GM12878 (cell line): ENCODE data around the gene CLK1. TPM values are rescaled to one million over a fixed set of nuclear protein-coding genes. Genes with fewer than 3 reads are reported as not detected.

ENCODE experiments used
- BACH1 ChIP-seq: fragments of 450-650 bp; IDR thresholded peaks from 2 replicates; pipeline ENCODE4 v1.6.1; 2017; ENCODE audit warnings: mild to moderate bottlenecking, borderline replicate concordance
- CHD1 ChIP-seq: IDR thresholded peaks from 2 replicates; pipeline ENCODE4 v1.6.1; 2012; ENCODE audit warnings: low read depth, low read length, improper control_type of control experiment
- IKZF2 ChIP-seq, 2 experiments: fragments of 450-650 bp; IDR thresholded peaks; 2 replicates each; pipeline ENCODE4 v1.6.1; 2017; ENCODE audit warnings: mild to moderate bottlenecking in 2 of 2, moderate library complexity in 2 of 2
- MEF2B ChIP-seq: fragments of 450-650 bp; IDR thresholded peaks from 2 replicates; pipeline ENCODE4 v1.6.1; 2018; ENCODE audit warnings: mild to moderate bottlenecking, moderate library complexity; ENCODE audit not compliant: partially characterized antibody, poor library complexity, severe bottlenecking
- MYB ChIP-seq: fragments of 150-350 bp; IDR thresholded peaks from 2 replicates; pipeline ENCODE4 v1.6.1; 2014; ENCODE audit warnings: mild to moderate bottlenecking, low read depth, low read length, borderline replicate concordance
- NBN ChIP-seq: fragments of 450-650 bp; IDR thresholded peaks from 2 replicates; pipeline ENCODE4 v1.6.1; 2016
- NRF1 ChIP-seq: conservative IDR thresholded peaks from 2 replicates; pipeline ENCODE4 v1.6.1; 2011; ENCODE audit warnings: mild to moderate bottlenecking, low read depth, low read length, improper control_type of control experiment
- RB1 ChIP-seq: fragments of 450-650 bp; formaldehyde crosslinking; IDR thresholded peaks from 2 replicates; pipeline ENCODE4 v1.6.1; 2017; ENCODE audit warnings: mild to moderate bottlenecking, borderline replicate concordance
- SIX5 ChIP-seq: IDR thresholded peaks from 2 replicates; pipeline ENCODE4 v1.6.1; 2011; ENCODE audit warnings: mild to moderate bottlenecking, low read depth, low read length, moderate library complexity; ENCODE audit not compliant: severe bottlenecking
- SMAD5 ChIP-seq: IDR thresholded peaks from 2 replicates; pipeline ENCODE4 v1.6.1; 2016; ENCODE audit warnings: antibody characterized with exemption, low read depth
- STAT1 ChIP-seq: fragments of 450-650 bp; conservative IDR thresholded peaks from 2 replicates; pipeline ENCODE4 v1.6.1; 2014; ENCODE audit warnings: antibody characterized with exemption, mild to moderate bottlenecking
- YY1 ChIP-seq: IDR thresholded peaks from 2 replicates; pipeline ENCODE4 v1.6.1; 2011; ENCODE audit warnings: low read depth, mild to moderate bottlenecking, low read length
- polyA plus RNA-seq, 11 experiments: library from polyadenylated mRNA; depleted of rRNA in 4 of 11; unstranded in 6 of 11; stranded (reverse) in 5 of 11; fragments of >200 nt; fragmentation: Nextera tagmentation in 4 of 11; fragmentation: Illumina TruSeq in 1 of 11; extraction: Ambion mirVana in 4 of 11; extraction: Trizol in 1 of 11; gene quantifications; 1 replicate in 1 of 11; 2 replicates in 10 of 11; pipeline versions ENCODE4 v1.2.1 to v1.2.3, GENCODE V29; 2011 to 2016; ENCODE audit warnings: inconsistent platforms in 2 of 11, missing spikeins in 2 of 11, low read depth in 1 of 11
- total RNA-seq, 4 experiments: library from RNA; depleted of rRNA in 3 of 4; stranded (reverse); fragments of >200 nt in 3 of 4; fragmentation: Illumina TruSeq in 1 of 4; extraction: Trizol in 1 of 4; gene quantifications; 2 replicates each; pipeline versions ENCODE4 v1.2.1 to v1.2.3, GENCODE V29; 2013 to 2021
- TF ChIP-seq, protein P1 (sequence below): fragments of 450-650 bp; IDR thresholded peaks from 2 replicates; pipeline ENCODE4 v1.6.1; 2017; ENCODE audit warnings: mild to moderate bottlenecking, moderate library complexity
- TF ChIP-seq, protein P2 (sequence below): fragments of 150-350 bp; IDR thresholded peaks from 2 replicates; pipeline ENCODE4 v1.6.1; 2014; ENCODE audit warnings: mild to moderate bottlenecking, low read depth, low read length
- TF ChIP-seq, protein P3 (sequence below): IDR thresholded peaks from 2 replicates; pipeline ENCODE4 v1.6.1; 2012; ENCODE audit warnings: low read depth, low read length, improper control_type of control experiment
- TF ChIP-seq, protein P4 (sequence below): fragments of 450-650 bp; IDR thresholded peaks from 2 replicates; pipeline ENCODE4 v1.6.1; 2017; ENCODE audit warnings: antibody characterized with exemption, mild to moderate bottlenecking, moderate library complexity
- TF ChIP-seq, protein P5 (sequence below): IDR thresholded peaks from 2 replicates; pipeline ENCODE4 v1.6.1; 2012; ENCODE audit warnings: low read depth, low read length, improper control_type of control experiment

The CLK1 gene
- total and polyA plus RNA-seq, 10 of the 15 experiments (the other 5 are each of a cell fraction or from before 2014, with no cell fraction given), result 61.2 to 221 (median 80.1) TPM

DNA sequence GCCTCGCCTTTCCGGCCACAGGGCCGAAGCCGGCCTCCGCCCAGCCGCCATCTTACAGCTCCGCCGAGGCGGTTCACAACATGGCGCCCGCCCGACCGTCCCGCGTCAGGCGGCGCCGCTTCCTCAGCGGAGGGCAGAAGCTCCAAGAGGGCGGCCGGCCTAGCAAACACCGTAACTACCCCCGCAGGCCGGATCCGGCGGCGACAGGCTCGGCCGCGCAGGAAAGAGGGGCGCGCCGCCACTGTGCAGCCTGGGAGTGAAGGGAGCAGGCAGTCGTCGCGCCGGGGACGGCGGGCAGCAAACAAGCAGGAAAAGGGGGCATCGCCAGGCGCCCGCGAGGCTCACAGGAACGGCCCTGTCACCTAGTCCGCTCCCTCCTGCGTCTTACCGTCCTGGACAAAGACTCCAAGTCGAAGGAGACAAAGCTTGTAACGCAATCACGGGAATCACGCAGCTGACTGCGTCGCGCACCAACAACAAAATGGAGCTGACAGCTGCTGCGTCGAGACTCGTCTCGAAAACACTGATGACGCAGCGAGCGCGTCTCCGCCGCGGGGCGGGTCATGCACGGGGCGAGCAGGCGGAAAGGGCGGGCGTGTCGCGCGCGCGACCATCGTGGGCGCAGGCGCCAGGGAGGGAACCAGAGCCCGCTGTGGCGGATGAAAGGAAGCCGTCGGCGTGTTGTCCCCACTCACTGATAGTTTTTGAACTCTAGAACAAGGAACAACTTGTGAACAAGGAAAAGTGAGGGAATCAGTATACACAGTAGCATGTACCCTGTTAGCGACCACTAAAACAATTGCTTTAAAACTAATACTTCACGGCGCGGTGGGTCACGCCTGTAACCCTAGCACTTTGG lies at the start of gene CLK1 (continued):
- peak; percentile 25 for TF ChIP-seq MEF2B
- 0 out of 2 replicates have a peak, but pooled peaks have one; percentile 63 for TF ChIP-seq STAT1
- TF ChIP-seq, protein P1, sequence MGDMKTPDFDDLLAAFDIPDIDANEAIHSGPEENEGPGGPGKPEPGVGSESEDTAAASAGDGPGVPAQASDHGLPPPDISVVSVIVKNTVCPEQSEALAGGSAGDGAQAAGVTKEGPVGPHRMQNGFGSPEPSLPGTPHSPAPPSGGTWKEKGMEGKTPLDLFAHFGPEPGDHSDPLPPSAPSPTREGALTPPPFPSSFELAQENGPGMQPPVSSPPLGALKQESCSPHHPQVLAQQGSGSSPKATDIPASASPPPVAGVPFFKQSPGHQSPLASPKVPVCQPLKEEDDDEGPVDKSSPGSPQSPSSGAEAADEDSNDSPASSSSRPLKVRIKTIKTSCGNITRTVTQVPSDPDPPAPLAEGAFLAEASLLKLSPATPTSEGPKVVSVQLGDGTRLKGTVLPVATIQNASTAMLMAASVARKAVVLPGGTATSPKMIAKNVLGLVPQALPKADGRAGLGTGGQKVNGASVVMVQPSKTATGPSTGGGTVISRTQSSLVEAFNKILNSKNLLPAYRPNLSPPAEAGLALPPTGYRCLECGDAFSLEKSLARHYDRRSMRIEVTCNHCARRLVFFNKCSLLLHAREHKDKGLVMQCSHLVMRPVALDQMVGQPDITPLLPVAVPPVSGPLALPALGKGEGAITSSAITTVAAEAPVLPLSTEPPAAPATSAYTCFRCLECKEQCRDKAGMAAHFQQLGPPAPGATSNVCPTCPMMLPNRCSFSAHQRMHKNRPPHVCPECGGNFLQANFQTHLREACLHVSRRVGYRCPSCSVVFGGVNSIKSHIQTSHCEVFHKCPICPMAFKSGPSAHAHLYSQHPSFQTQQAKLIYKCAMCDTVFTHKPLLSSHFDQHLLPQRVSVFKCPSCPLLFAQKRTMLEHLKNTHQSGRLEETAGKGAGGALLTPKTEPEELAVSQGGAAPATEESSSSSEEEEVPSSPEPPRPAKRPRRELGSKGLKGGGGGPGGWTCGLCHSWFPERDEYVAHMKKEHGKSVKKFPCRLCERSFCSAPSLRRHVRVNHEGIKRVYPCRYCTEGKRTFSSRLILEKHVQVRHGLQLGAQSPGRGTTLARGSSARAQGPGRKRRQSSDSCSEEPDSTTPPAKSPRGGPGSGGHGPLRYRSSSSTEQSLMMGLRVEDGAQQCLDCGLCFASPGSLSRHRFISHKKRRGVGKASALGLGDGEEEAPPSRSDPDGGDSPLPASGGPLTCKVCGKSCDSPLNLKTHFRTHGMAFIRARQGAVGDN, result peak; percentile 76
- TF ChIP-seq, protein P2, sequence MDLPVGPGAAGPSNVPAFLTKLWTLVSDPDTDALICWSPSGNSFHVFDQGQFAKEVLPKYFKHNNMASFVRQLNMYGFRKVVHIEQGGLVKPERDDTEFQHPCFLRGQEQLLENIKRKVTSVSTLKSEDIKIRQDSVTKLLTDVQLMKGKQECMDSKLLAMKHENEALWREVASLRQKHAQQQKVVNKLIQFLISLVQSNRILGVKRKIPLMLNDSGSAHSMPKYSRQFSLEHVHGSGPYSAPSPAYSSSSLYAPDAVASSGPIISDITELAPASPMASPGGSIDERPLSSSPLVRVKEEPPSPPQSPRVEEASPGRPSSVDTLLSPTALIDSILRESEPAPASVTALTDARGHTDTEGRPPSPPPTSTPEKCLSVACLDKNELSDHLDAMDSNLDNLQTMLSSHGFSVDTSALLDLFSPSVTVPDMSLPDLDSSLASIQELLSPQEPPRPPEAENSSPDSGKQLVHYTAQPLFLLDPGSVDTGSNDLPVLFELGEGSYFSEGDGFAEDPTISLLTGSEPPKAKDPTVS, result peak; percentile 86
- TF ChIP-seq NRF1, result peak; percentile 48; the same call in 1 of the 2 replicates
- TF ChIP-seq BACH1, result peak; percentile 85
- TF ChIP-seq CHD1, result peak; percentile 93; the same call in 1 of the 2 replicates
- TF ChIP-seq, protein P3, sequence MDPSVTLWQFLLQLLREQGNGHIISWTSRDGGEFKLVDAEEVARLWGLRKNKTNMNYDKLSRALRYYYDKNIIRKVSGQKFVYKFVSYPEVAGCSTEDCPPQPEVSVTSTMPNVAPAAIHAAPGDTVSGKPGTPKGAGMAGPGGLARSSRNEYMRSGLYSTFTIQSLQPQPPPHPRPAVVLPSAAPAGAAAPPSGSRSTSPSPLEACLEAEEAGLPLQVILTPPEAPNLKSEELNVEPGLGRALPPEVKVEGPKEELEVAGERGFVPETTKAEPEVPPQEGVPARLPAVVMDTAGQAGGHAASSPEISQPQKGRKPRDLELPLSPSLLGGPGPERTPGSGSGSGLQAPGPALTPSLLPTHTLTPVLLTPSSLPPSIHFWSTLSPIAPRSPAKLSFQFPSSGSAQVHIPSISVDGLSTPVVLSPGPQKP, result no peak
- peak; percentile 98 for TF ChIP-seq SMAD5
- TF ChIP-seq, protein P4, sequence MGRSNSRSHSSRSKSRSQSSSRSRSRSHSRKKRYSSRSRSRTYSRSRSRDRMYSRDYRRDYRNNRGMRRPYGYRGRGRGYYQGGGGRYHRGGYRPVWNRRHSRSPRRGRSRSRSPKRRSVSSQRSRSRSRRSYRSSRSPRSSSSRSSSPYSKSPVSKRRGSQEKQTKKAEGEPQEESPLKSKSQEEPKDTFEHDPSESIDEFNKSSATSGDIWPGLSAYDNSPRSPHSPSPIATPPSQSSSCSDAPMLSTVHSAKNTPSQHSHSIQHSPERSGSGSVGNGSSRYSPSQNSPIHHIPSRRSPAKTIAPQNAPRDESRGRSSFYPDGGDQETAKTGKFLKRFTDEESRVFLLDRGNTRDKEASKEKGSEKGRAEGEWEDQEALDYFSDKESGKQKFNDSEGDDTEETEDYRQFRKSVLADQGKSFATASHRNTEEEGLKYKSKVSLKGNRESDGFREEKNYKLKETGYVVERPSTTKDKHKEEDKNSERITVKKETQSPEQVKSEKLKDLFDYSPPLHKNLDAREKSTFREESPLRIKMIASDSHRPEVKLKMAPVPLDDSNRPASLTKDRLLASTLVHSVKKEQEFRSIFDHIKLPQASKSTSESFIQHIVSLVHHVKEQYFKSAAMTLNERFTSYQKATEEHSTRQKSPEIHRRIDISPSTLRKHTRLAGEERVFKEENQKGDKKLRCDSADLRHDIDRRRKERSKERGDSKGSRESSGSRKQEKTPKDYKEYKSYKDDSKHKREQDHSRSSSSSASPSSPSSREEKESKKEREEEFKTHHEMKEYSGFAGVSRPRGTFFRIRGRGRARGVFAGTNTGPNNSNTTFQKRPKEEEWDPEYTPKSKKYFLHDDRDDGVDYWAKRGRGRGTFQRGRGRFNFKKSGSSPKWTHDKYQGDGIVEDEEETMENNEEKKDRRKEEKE, result no peak
- TF ChIP-seq SIX5, result peak; percentile 19
- TF ChIP-seq MYB, result no peak
- peak; percentile 30; the same call in 1 of the 2 replicates for TF ChIP-seq RB1
- TF ChIP-seq NBN, result peak; percentile 92
- peak; percentile 98 for TF ChIP-seq YY1
- TF ChIP-seq, protein P5, sequence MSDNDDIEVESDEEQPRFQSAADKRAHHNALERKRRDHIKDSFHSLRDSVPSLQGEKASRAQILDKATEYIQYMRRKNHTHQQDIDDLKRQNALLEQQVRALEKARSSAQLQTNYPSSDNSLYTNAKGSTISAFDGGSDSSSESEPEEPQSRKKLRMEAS, result peak; percentile 63
- 0 out of 4 replicates have a peak, but pooled peaks of 1 of the 2 experiments have one; percentile 15 for TF ChIP-seq IKZF2 (IDR thresholded peaks at IDR 0.05)
